ENCODE measurements around the gene ARL10.

ARL10 gene

GRCh38 chr5:176413255-176413565 lies 47.9 kb downstream of the ARL10 start:
- DNase-seq: no peak

- DNase-seq: no peak
Measured at GRCh38 chr5:176413709-176414191, 48.5 kb downstream of the ARL10 start.

GRCh38 chr5:176414704-176415103 lies 49.4 kb downstream of the ARL10 start:
- no peak for DNase-seq

GRCh38 chr5:176415240-176415951 lies 50.1 kb downstream of the ARL10 start:
- DNase-seq: no peak

- DNase-seq: peak; percentile 89
Measured at GRCh38 chr5:176415952-176416924, 51.0 kb downstream of the ARL10 start, which contains the start of gene CLTB. CLTB (minus strand) TSS chr5:176416539; CDS start chr5:176416363, 176 bp downstream.

GRCh38 chr5:176416965-176417364 lies 51.7 kb downstream of the ARL10 start:
- DNase-seq: no peak

- no peak for DNase-seq
Measured at GRCh38 chr5:176418251-176418650, 53.0 kb downstream of the ARL10 start.

GRCh38 chr5:176420086-176420485 lies 54.8 kb downstream of the ARL10 start:
- no peak for DNase-seq

GRCh38 chr5:176420972-176421544 lies 55.8 kb downstream of the ARL10 start:
- no peak for DNase-seq

GRCh38 chr5:176424181-176424580 lies 58.9 kb downstream of the ARL10 start:
- no peak for DNase-seq

- no peak for DNase-seq
Measured at GRCh38 chr5:176425138-176425537, 59.9 kb downstream of the ARL10 start.

- DNase-seq: no peak
Measured at GRCh38 chr5:176425791-176426190, 60.5 kb downstream of the ARL10 start.

GRCh38 chr5:176426876-176427275 lies 61.6 kb downstream of the ARL10 start:
- DNase-seq: no peak

GRCh38 chr5:176427971-176428370 lies 62.7 kb downstream of the ARL10 start:
- DNase-seq: no peak

GRCh38 chr5:176429972-176430371 lies 64.7 kb downstream of the ARL10 start:
- no peak for DNase-seq

Data from effector CD4-positive, alpha-beta T cell (primary cell).